Left ventricle myocardium inferior (tissue), 1 donor: Measurements from ENCODE around the gene PTPN9. TPM values are rescaled to one million over a fixed set of nuclear protein-coding genes. Genes with fewer than 3 reads are reported as not detected.

ENCODE experiments used
- DNase-seq: peaks from one replicate; pipeline ENCODE4 v3.0.0-alpha.2; 2020
- H3K27ac ChIP-seq: fragments of 200-600 bp; replicated peaks from 2 replicates; pipeline ENCODE4 v1.8.0; 2021
- H3K27me3 ChIP-seq: fragments of 200-600 bp; 2 replicates; pipeline ENCODE4 v1.8.0; 2021; ENCODE audit warnings: low read depth
- H3K36me3 ChIP-seq: fragments of 200-600 bp; 2 replicates; pipeline ENCODE4 v1.8.0; 2021
- H3K4me1 ChIP-seq: fragments of 200-600 bp; 2 replicates; pipeline ENCODE4 v1.8.0; 2021
- H3K4me3 ChIP-seq: fragments of 200-600 bp; 2 replicates; pipeline ENCODE4 v1.8.0; 2021; ENCODE audit warnings: mild to moderate bottlenecking, moderate library complexity
- H3K9me3 ChIP-seq: fragments of 200-600 bp; replicated peaks from 2 replicates; pipeline ENCODE4 v1.8.0; 2021
- intact Hi-C: fragments of 100-400 bp; cut with micrococcal nuclease; formaldehyde crosslinking; loops from one replicate; pipeline ENCODE4 v1.11.0; 2022
- total RNA-seq: library from RNA; stranded (reverse); fragmentation: NEBNext Ultra II Directional; extraction: Animal tissue kit (Norgen Biotek cat#: 25700); gene quantifications from one replicate; pipeline ENCODE4 v1.2.1, GENCODE V29; 2021
- TF ChIP-seq, protein P1 (sequence below): fragments of 200-600 bp; IDR thresholded peaks from 2 replicates; pipeline ENCODE4 v1.8.0; 2021; ENCODE audit warnings: antibody characterized with exemption, mild to moderate bottlenecking, borderline replicate concordance
- donor health status: DM: no; HTN: yes; CAD: no; lungs with severe emphysema.

The PTPN9 gene
- total RNA-seq, 1 donor from 2014 or later: 7.1 TPM

DNA sequence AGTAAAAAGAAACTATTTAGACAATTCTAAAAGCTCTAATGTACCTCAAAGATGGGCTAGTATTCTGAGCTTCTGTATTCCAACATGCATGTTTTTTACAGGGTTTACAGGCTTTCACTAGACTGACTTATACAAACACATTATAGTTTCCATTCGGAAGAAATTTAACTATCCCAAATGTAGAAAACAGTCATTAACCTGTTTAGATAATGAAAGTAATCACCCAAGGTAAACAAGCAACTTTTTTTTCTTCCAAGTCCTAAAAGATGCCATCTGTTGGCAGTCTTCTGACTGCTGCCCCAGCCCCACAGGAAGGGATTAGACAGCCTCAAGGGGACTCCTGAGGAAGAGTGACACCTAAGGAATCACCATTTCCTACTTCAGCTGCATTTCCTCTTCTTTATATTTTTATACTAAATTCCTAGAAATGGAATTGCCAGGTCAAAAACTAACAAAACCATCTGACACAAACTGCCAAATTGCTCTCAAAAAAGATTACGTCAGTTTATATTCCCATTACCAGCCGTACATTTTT lies 153.1 kb downstream of the PTPN9 start:
- TF ChIP-seq, protein P1, sequence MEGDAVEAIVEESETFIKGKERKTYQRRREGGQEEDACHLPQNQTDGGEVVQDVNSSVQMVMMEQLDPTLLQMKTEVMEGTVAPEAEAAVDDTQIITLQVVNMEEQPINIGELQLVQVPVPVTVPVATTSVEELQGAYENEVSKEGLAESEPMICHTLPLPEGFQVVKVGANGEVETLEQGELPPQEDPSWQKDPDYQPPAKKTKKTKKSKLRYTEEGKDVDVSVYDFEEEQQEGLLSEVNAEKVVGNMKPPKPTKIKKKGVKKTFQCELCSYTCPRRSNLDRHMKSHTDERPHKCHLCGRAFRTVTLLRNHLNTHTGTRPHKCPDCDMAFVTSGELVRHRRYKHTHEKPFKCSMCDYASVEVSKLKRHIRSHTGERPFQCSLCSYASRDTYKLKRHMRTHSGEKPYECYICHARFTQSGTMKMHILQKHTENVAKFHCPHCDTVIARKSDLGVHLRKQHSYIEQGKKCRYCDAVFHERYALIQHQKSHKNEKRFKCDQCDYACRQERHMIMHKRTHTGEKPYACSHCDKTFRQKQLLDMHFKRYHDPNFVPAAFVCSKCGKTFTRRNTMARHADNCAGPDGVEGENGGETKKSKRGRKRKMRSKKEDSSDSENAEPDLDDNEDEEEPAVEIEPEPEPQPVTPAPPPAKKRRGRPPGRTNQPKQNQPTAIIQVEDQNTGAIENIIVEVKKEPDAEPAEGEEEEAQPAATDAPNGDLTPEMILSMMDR: no peak
- Histone ChIP-seq H3K27me3 (no peaks in the 10 kb centered on the region), H3K36me3 (peaks cover 55% of the 10 kb centered on the region), H3K9me3 (no peaks in the 10 kb centered on the region), H3K4me3 (no peak overlapping the region), H3K4me1 (peaks cover 3% of the 10 kb centered on the region), H3K27ac (no peak overlapping the region)
- intact Hi-C loops: no loop called here
- DNase-seq: no peak

DNA sequence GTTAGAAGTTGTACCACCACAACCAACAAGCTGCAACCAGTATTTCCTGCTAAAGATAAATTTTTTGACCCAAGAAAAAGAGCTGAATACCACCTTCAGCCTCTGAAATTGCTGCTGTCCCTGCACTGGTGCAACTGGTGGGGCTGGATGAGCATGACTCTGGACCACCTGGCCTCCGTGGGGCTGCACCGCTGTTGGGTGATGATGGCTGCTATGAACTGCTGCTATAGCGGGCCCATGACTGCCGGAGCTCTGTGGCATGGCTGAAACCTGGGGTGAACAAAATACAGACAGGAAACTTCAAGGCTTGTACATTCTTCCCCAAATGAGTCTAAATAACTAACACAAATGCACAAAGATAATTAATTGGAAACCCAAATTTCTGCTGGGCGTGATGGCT lies 156.6 kb downstream of the PTPN9 start:
- no peaks in the 10 kb centered on the region for H3K27me3 ChIP-seq
- H3K4me3 ChIP-seq: no peak overlapping the region
- no peak overlapping the region for H3K27ac ChIP-seq
- peaks cover 51% of the 10 kb centered on the region for H3K36me3 ChIP-seq
- H3K9me3 ChIP-seq: no peaks in the 10 kb centered on the region
- peaks cover 3% of the 10 kb centered on the region for H3K4me1 ChIP-seq
- TF ChIP-seq, protein P1: no peak
- no peak for DNase-seq
- intact Hi-C loops: no loop called here

DNA sequence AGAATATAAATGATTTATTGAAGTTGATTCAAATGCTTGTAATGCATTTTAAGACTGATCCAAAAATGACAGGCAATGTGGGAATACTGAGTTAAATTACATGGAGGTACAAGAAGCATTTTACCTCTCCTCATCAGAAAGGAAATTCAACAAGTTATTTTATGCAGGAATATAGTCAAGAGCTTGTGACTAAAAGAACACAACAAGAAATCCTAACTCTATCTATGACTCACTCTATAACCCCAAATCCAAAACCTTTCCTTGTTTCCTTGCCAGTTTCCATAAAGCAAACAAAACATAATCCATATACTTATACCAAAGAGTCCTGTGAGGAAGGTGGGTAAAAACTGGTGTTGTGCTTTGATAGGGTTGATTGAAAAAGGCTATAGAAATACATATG lies 158.4 kb downstream of the PTPN9 start:
- TF ChIP-seq, protein P1: no peak
- no peak overlapping the region for H3K27ac ChIP-seq
- H3K27me3 ChIP-seq: no peaks in the 10 kb centered on the region
- H3K9me3 ChIP-seq: no peaks in the 10 kb centered on the region
- H3K36me3 ChIP-seq: peaks cover 45% of the 10 kb centered on the region
- no peak for DNase-seq
- intact Hi-C loops: no loop called here
- H3K4me1 ChIP-seq: no peaks in the 10 kb centered on the region
- no peak overlapping the region for H3K4me3 ChIP-seq

DNA sequence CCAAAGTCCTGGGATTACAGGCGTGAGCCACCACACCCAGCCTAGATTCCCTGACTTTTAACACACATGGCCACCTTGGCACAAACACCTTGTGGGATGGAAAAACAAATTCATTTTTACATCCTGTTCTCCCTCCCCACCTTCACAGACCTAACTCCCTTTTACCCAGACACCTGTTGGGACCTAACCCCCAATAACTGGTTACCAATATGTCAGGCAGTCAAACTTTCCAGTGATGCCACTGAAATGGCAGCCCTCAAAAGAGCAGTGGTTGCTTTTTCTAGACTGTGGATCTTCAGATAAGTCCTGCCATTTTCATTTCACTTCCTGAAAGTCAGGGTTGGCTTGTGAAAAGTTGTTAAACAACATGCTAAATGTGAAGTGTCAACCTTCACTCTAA lies 162.5 kb downstream of the PTPN9 start:
- H3K9me3 ChIP-seq: no peaks in the 10 kb centered on the region
- H3K27me3 ChIP-seq: no peaks in the 10 kb centered on the region
- no peak for DNase-seq
- H3K27ac ChIP-seq: no peak overlapping the region
- no peaks in the 10 kb centered on the region for H3K4me1 ChIP-seq
- H3K36me3 ChIP-seq: peaks cover 54% of the 10 kb centered on the region
- no peak overlapping the region for H3K4me3 ChIP-seq
- intact Hi-C loops: no loop called here
- TF ChIP-seq, protein P1: no peak

Other genes with a start within 250 kb of the PTPN9 start
- gene COMMD4, start 243.3 kb downstream of the PTPN9 start, total RNA-seq: 36.4 TPM
- gene NEIL1, start 232.3 kb downstream of the PTPN9 start, total RNA-seq: 8.2 TPM
- 114 TPM for gene MAN2C1, start 210.7 kb downstream of the PTPN9 start, total RNA-seq
- 28.0 TPM for gene SIN3A, start 127.6 kb downstream of the PTPN9 start, total RNA-seq
- gene SNUPN, start 46.4 kb upstream of the PTPN9 start, total RNA-seq: 19.5 TPM
- 49.1 TPM for gene IMP3, start 60.9 kb upstream of the PTPN9 start, total RNA-seq
- gene SNX33, start 68.6 kb upstream of the PTPN9 start, total RNA-seq: 11.4 TPM
- gene CSPG4, start 133.5 kb upstream of the PTPN9 start, total RNA-seq: 9.1 TPM